Ishikawa (cell line): ENCODE data around the gene HOPX.

Experiments used
- CEBPB ChIP-seq: IDR thresholded peaks from 2 replicates; pipeline ENCODE4 v1.6.1; 2012
- CREB1 ChIP-seq: IDR thresholded peaks from 2 replicates; pipeline ENCODE4 v1.6.1; 2012; ENCODE audit warnings: low read depth
- EGR1 ChIP-seq: IDR thresholded peaks from 2 replicates; pipeline ENCODE4 v1.6.1; 2012
- EP300 ChIP-seq: IDR thresholded peaks from 2 replicates; pipeline ENCODE4 v1.6.1; 2012; ENCODE audit warnings: borderline replicate concordance
- FOXM1 ChIP-seq: IDR thresholded peaks from 2 replicates; pipeline ENCODE4 v1.6.1; 2012; ENCODE audit warnings: low read depth, borderline replicate concordance
- NFIC ChIP-seq: IDR thresholded peaks from 2 replicates; pipeline ENCODE4 v1.6.1; 2012
- RAD21 ChIP-seq: IDR thresholded peaks from 2 replicates; pipeline ENCODE4 v1.6.1; 2012; ENCODE audit warnings: low read depth
- TAF1 ChIP-seq: IDR thresholded peaks from 2 replicates; pipeline ENCODE4 v1.6.1; 2012; ENCODE audit warnings: low read depth, mild to moderate bottlenecking
- TCF12 ChIP-seq: IDR thresholded peaks from 2 replicates; pipeline ENCODE4 v1.6.1; 2012; ENCODE audit warnings: low read depth
- TEAD4 ChIP-seq: IDR thresholded peaks from 2 replicates; pipeline ENCODE4 v1.6.1; 2012
- YY1 ChIP-seq: IDR thresholded peaks from 2 replicates; pipeline ENCODE4 v1.6.1; 2012; ENCODE audit warnings: low read depth
- ZBTB7A ChIP-seq: IDR thresholded peaks from 2 replicates; pipeline ENCODE4 v1.6.1; 2012; ENCODE audit warnings: low read depth
- TF ChIP-seq, protein P1 (sequence below): IDR thresholded peaks from 2 replicates; pipeline ENCODE4 v1.6.1; 2012
- TF ChIP-seq, protein P2 (sequence below): IDR thresholded peaks from 2 replicates; pipeline ENCODE4 v1.6.1; 2012; ENCODE audit warnings: low read depth, mild to moderate bottlenecking
- TF ChIP-seq, protein P3 (sequence below): IDR thresholded peaks from 2 replicates; pipeline ENCODE4 v1.6.1; 2012

Gene HOPX

DNA sequence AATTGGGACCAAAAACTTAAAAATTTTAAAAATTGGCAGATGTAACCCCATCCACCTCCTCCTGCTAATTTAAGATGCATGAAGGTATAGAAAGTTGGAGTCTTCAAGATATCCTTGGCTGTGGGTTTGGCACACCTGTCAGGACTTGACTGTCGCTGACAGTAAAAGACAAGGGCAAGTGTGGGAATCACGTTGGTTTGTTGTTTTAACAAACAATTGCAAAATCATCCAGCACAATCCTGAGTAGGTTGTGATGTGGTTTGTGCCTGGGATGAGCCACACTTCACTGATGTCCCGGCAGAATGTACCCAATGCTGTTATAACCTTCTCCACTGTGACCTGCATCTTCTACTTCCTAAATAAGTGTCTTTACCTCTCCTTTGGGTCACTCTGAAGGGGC, 24.0 kb downstream of the HOPX start:
- TF ChIP-seq CREB1, result no peak
- no peak for TF ChIP-seq EP300
- TF ChIP-seq TCF12, result no peak
- TF ChIP-seq, protein P1, sequence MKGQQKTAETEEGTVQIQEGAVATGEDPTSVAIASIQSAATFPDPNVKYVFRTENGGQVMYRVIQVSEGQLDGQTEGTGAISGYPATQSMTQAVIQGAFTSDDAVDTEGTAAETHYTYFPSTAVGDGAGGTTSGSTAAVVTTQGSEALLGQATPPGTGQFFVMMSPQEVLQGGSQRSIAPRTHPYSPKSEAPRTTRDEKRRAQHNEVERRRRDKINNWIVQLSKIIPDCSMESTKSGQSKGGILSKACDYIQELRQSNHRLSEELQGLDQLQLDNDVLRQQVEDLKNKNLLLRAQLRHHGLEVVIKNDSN, result no peak
- TF ChIP-seq YY1, result no peak
- TF ChIP-seq, protein P2, sequence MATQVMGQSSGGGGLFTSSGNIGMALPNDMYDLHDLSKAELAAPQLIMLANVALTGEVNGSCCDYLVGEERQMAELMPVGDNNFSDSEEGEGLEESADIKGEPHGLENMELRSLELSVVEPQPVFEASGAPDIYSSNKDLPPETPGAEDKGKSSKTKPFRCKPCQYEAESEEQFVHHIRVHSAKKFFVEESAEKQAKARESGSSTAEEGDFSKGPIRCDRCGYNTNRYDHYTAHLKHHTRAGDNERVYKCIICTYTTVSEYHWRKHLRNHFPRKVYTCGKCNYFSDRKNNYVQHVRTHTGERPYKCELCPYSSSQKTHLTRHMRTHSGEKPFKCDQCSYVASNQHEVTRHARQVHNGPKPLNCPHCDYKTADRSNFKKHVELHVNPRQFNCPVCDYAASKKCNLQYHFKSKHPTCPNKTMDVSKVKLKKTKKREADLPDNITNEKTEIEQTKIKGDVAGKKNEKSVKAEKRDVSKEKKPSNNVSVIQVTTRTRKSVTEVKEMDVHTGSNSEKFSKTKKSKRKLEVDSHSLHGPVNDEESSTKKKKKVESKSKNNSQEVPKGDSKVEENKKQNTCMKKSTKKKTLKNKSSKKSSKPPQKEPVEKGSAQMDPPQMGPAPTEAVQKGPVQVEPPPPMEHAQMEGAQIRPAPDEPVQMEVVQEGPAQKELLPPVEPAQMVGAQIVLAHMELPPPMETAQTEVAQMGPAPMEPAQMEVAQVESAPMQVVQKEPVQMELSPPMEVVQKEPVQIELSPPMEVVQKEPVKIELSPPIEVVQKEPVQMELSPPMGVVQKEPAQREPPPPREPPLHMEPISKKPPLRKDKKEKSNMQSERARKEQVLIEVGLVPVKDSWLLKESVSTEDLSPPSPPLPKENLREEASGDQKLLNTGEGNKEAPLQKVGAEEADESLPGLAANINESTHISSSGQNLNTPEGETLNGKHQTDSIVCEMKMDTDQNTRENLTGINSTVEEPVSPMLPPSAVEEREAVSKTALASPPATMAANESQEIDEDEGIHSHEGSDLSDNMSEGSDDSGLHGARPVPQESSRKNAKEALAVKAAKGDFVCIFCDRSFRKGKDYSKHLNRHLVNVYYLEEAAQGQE, result no peak
- TF ChIP-seq TAF1, result no peak
- no peak for TF ChIP-seq NFIC

DNA sequence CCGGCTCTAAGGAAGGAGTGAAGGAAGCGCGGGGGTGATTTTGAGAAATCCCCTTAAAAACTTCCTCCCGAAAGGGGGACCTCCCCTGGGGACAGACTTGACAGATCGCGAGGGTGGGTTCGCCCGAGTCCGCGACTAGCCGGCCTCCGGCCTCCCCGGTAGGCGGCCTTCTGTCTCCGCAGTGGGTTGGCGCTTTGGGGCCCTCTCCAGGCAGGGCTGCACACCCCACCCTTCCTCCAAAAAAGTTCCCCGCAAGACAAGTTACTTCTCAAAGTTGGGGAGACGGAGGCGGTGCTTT, 24.8 kb downstream of the HOPX start:
- TF ChIP-seq EP300, result no peak
- TF ChIP-seq, protein P2, result no peak
- no peak for TF ChIP-seq TAF1
- TF ChIP-seq CEBPB, result no peak
- TF ChIP-seq ZBTB7A, result no peak
- no peak for TF ChIP-seq NFIC
- TF ChIP-seq CREB1, result no peak
- TF ChIP-seq, protein P1, result no peak
- no peak for TF ChIP-seq YY1
- TF ChIP-seq, protein P3, sequence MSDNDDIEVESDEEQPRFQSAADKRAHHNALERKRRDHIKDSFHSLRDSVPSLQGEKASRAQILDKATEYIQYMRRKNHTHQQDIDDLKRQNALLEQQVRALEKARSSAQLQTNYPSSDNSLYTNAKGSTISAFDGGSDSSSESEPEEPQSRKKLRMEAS, result no peak
- no peak for TF ChIP-seq RAD21
- no peak for TF ChIP-seq FOXM1
- TF ChIP-seq TEAD4, result no peak
- TF ChIP-seq EGR1, result no peak
- TF ChIP-seq TCF12, result no peak

DNA sequence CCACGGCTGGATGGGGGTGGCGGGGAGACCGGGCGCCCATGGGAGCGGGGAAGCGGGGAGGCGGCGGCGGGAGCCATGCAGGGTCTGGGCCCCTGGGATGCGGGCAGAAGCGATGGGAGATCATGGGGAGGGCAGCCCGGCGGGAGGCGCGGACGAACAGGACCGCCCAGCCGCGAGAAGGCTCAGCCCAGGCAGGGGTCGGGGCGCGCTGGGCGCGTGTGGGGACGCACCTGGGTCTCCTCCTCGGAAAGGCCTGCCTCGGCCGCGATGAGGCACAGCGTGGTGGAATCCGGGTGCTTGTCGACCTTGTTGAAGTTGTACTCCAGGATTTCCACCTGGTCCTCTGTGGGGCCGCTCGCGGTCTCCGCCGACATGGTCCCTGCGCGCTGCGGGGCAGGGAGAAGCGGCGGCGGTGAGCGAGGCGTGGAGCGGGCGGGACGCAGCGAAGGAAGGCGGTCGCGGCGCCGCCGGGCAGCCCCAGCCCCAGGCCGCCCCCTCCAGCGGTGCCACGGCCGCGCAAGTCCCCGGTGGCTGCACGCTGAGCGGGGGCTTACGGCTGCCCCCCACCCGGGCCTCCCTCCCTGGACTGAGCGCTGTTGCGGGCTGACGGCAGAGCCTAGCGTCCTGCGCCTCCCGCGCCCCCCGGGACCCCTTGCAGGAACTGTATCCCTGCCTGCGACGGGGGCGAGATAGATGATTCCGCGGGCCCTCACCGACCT, 25.3 kb downstream of the HOPX start:
- TF ChIP-seq CEBPB (no peak), TEAD4 (no peak), RAD21 (no peak), TAF1 (no peak), CREB1 (no peak), TCF12 (no peak), EGR1 (no peak), EP300 (no peak)
- TF ChIP-seq, protein P1, result no peak
- TF ChIP-seq, protein P3, result no peak
- TF ChIP-seq, protein P2, result no peak

DNA sequence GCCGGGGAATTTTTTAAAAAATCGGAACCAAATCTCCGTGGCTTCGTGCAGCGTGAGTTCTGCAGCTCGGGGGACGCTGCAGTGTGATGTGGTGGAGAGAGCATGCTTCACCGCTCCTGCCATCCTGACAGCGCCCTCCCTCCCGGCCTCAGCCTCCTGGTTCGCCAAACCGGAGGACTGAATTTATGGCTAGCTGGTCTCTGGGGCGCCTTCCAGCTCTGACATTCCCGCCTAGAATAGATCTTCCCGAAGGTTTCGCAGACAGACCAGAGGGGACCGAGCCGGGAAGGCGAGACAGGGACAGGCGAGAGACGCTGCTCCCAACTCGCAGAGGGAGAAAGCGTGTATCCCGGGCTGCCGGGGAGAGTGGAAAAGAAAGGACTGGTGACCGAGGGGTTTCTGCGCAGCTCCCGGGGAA, 25.9 kb downstream of the HOPX start:
- TF ChIP-seq EGR1 (no peak), TAF1 (no peak), YY1 (no peak), CREB1 (no peak), FOXM1 (no peak), RAD21 (no peak), ZBTB7A (no peak)
- TF ChIP-seq, protein P3, result no peak
